ENCODE data around the gene RASL11A.

The RASL11A gene

GRCh38 chr13:27273658-27274425 is 3.2 kb downstream of the RASL11A start:
- ChIA-PET POLR2A (no interaction called here), CTCF (interaction anchor here (0.6 to 3.3 kb wide), 7 partner anchors 10 to 288 kb away, joined by 3 to 25 read pairs (median 3); no protein-coding TSS in a partner anchor)
- no peak for TF ChIP-seq CTCF (IDR thresholded peaks at IDR 0.05; ENCODE audit: insufficient read depth, low read length, missing control alignments)
- DNase-seq (ENCODE audit: low read depth, low spot score), result no peak
- H3K4me3 ChIP-seq (ENCODE audit: low read depth, low read length), result no peak overlapping the region

GRCh38 chr13:27274631-27275030 is 4.0 kb downstream of the RASL11A start:
- no peak overlapping the region for H3K4me3 ChIP-seq (ENCODE audit: low read depth, low read length)
- no peak for DNase-seq (ENCODE audit: low read depth, low spot score)
- POLR2A ChIA-PET, result no interaction called here
- CTCF ChIA-PET, result interaction anchor here (0.8 to 3.3 kb wide), 6 partner anchors 9 to 289 kb away, joined by 3 to 25 read pairs (median 4); no protein-coding TSS in a partner anchor
- no peak for TF ChIP-seq CTCF (IDR thresholded peaks at IDR 0.05; ENCODE audit: insufficient read depth, low read length, missing control alignments)

- CTCF ChIA-PET, result interaction anchor here (0.7 to 1.7 kb wide), 2 partner anchors 172 to 291 kb away, joined by 3 to 7 read pairs; no protein-coding TSS in a partner anchor
- DNase-seq (ENCODE audit: low read depth, low spot score), result no peak
- H3K4me3 ChIP-seq (ENCODE audit: low read depth, low read length), result no peak overlapping the region
- POLR2A ChIA-PET, result no interaction called here
- TF ChIP-seq CTCF (IDR thresholded peaks at IDR 0.05; ENCODE audit: insufficient read depth, low read length, missing control alignments), result no peak
These were observed 5.6 kb downstream of the RASL11A start for GRCh38 chr13:27276188-27276587.

DNA sequence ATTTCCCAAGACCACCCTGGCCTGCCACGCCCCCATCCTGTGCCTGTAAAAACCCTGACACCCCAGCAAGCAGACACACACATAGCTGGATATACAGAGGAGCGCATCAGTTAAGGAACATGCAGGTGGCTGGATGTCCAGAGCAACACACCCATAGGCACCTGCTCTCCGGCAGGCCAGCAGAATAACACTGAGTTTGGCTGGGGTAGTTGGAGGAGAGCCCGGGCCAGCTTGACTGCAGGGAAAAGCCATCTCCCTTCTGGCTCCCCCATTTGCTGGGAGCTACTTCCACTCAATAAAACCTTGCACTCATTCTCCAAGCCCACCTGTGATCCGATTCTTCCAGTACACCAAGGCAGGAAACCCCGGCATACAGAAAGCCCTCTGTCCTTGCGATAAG is 8.9 kb downstream of the RASL11A start:
- CTCF ChIA-PET, result interaction anchor here (1.2 to 2.0 kb wide), 3 partner anchors 82 to 294 kb away, joined by 4 to 9 read pairs (median 7); no protein-coding TSS in a partner anchor
- H3K4me3 ChIP-seq (ENCODE audit: low read depth, low read length), result no peak overlapping the region
- no peak for DNase-seq (ENCODE audit: low read depth, low spot score)
- POLR2A ChIA-PET, result no interaction called here
- TF ChIP-seq CTCF (IDR thresholded peaks at IDR 0.05; ENCODE audit: insufficient read depth, low read length, missing control alignments), result no peak

DNA sequence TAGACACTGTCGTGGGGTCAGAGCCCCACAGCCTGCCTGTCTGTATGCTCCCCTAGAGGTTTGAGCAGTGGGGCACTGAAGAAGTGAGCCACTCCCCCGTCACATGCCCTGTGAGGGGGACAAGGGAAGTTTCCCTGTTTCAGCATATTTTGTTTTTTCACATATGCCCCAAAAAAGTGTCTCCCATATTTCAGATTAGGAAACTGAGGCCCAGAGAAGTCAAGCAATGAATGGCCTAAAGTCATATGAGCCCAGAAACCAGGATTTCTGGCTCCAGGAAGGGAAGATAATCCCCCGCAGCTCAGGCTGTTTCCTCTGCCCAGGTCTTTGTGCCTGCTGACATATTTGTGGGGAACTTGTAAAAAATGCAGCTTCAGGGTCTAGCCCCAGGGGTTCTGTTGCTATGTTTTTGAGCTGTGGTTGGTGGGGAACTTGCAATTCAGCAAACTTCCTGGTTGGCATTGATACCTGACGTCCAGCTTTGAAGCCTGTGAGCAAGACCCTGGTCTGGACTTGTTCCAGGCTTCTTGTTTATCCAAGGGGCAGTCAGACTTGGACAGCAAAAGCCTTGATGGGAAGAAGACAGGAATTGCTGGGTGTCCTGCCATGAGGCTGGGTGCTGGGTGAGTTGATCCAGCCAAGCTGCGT is 9.5 kb downstream of the RASL11A start:
- ChIA-PET POLR2A (no interaction called here), CTCF (interaction anchor here (1.2 to 2.5 kb wide), 3 partner anchors 9 to 334 kb away, joined by 5 to 13 read pairs (median 7); partner anchors contain the start of gene RASL11A)

More for the DNA sequence above, 9.5 kb downstream of the RASL11A start:
- TF ChIP-seq CTCF (IDR thresholded peaks at IDR 0.05; ENCODE audit: insufficient read depth, low read length, missing control alignments), result no peak
- H3K4me3 ChIP-seq (ENCODE audit: low read depth, low read length), result no peak overlapping the region
- no peak for DNase-seq (ENCODE audit: low read depth, low spot score)
